NCI-H345 treated with DMSO at 0.1 percent for 48 hours (cell line): ENCODE data around the gene BTBD2.

Experiments used
- DNase-seq: peaks from one replicate; lab custom pipeline; 2025; ENCODE audit not compliant: unreplicated experiment; lab: John Stamatoyannopoulos, UW

BTBD2 gene

GRCh38 chr19:1944088-1944915 lies 71.2 kb downstream of the BTBD2 start:
- no peak for DNase-seq

GRCh38 chr19:1943661-1944087 lies 71.8 kb downstream of the BTBD2 start:
- DNase-seq, result no peak

- DNase-seq, result no peak
Measured at GRCh38 chr19:1942934-1943555, 72.5 kb downstream of the BTBD2 start.

GRCh38 chr19:1942078-1942933 lies 73.2 kb downstream of the BTBD2 start:
- peak; percentile 34 for DNase-seq

- no peak for DNase-seq
Measured at GRCh38 chr19:1941146-1942077, 74.1 kb downstream of the BTBD2 start, which contains the start of gene CSNK1G2. Gene CSNK1G2 (plus strand): TSS chr19:1941172. CDS start chr19:1969773, 28,601 bp downstream.

- DNase-seq, result no peak
Measured at GRCh38 chr19:1938071-1938470, 77.4 kb downstream of the BTBD2 start.

GRCh38 chr19:1936916-1937610 lies 78.5 kb downstream of the BTBD2 start:
- no peak for DNase-seq

GRCh38 chr19:1936430-1936829 lies 79.1 kb downstream of the BTBD2 start:
- DNase-seq, result no peak

- DNase-seq, result no peak
Measured at GRCh38 chr19:1935484-1936208, 79.9 kb downstream of the BTBD2 start.
